Posterior vena cava (tissue), 2 donors: Measurements from ENCODE around the gene SNX13. TPM values are rescaled to one million over a fixed set of nuclear protein-coding genes. Genes with fewer than 3 reads are reported as not detected.

Source experiments
- DNase-seq: peaks from one replicate; pipeline ENCODE4 v3.0.0-alpha.2; 2020; ENCODE audit warnings: low spot score
- intact Hi-C, 2 donors: fragments of 100-400 bp; cut with DNase I; formaldehyde crosslinking; loops; one replicate each; pipeline versions ENCODE4 v1.14.1 to v1.14.2; 2022 to 2023
- total RNA-seq, 2 donors: library from RNA; stranded (reverse); fragmentation: NEBNext Ultra II Directional; extraction: Animal tissue kit (Norgen Biotek cat#: 25700); gene quantifications; one replicate each; pipeline ENCODE4 v1.2.1, GENCODE V29; 2021
- donor health status: DM: yes; HTN: yes; CAD: no.
- donor health status: DM: yes; HTN: yes; CAD: no.

Gene SNX13
- total RNA-seq, 2 donors from 2014 or later: 50.6 to 51.2 TPM

GRCh38 chr7:17758008-17758407 lies 182.3 kb downstream of the SNX13 start:
- intact Hi-C loops: no loop called here
- DNase-seq: no peak

- intact Hi-C loops: no loop called here
- DNase-seq: no peak
Measured at GRCh38 chr7:17746020-17746530, 194.2 kb downstream of the SNX13 start.

- intact Hi-C loops: no loop called here
- DNase-seq: no peak
Measured at GRCh38 chr7:17745610-17746009, 194.7 kb downstream of the SNX13 start.

GRCh38 chr7:17743316-17743715 lies 197.0 kb downstream of the SNX13 start:
- DNase-seq: no peak
- intact Hi-C loops: no loop called here

GRCh38 chr7:17741426-17741825 lies 198.9 kb downstream of the SNX13 start:
- intact Hi-C loops: no loop called here
- no peak for DNase-seq

Other genes starting within 250 kb of the SNX13 start
- gene PRPS1L1, start 87.4 kb upstream of the SNX13 start, total RNA-seq: not detected